Stimulated activated CD4-positive, alpha-beta T cell treated with anti-CD3 and anti-CD28 coated beads, Interleukin-4, amount 100 ng/mL, for 24 hours (primary cell): ENCODE data around the gene ZFP36L1.

Experiments used
- DNase-seq: peaks from one replicate; pipeline ENCODE4 v3.0.0-alpha.2; 2020

ZFP36L1 gene

GRCh38 chr14:68794851-68795596, 2.2 kb upstream of the ZFP36L1 start:
- DNase-seq: peak; percentile 79

GRCh38 chr14:68794130-68794850, 1.4 kb upstream of the ZFP36L1 start:
- peak; percentile 88 for DNase-seq

- DNase-seq: peak; percentile 60
These were observed 865 bp upstream of the ZFP36L1 start for GRCh38 chr14:68793734-68794129.

- no peak for DNase-seq
These were observed 239 bp downstream of the ZFP36L1 start for GRCh38 chr14:68792678-68792978.

- DNase-seq: no peak
These were observed 777 bp downstream of the ZFP36L1 start for GRCh38 chr14:68791902-68792677.

- DNase-seq: no peak
These were observed 1.6 kb downstream of the ZFP36L1 start for GRCh38 chr14:68791078-68791901.

GRCh38 chr14:68790644-68791077, 2.2 kb downstream of the ZFP36L1 start:
- DNase-seq: peak; percentile 80

GRCh38 chr14:68789821-68790643, 2.8 kb downstream of the ZFP36L1 start:
- DNase-seq: no peak

- DNase-seq: peak; percentile 88
These were observed 3.7 kb downstream of the ZFP36L1 start for GRCh38 chr14:68788996-68789820.

GRCh38 chr14:68788275-68788995, 4.4 kb downstream of the ZFP36L1 start:
- no peak for DNase-seq

- DNase-seq: no peak
These were observed 5.5 kb downstream of the ZFP36L1 start for GRCh38 chr14:68787092-68787992.

- DNase-seq: no peak
These were observed 6.3 kb downstream of the ZFP36L1 start for GRCh38 chr14:68786491-68787091.

GRCh38 chr14:68785534-68786490, 7.1 kb downstream of the ZFP36L1 start:
- DNase-seq: peak; percentile 41

- no peak for DNase-seq
These were observed 7.8 kb downstream of the ZFP36L1 start for GRCh38 chr14:68784978-68785533.

- DNase-seq: no peak
These were observed 8.5 kb downstream of the ZFP36L1 start for GRCh38 chr14:68784226-68784910.

- DNase-seq: no peak
These were observed 9.2 kb downstream of the ZFP36L1 start for GRCh38 chr14:68783408-68784225.
